Measurements from ENCODE around the gene TBC1D5.
"Not testable (repeated sequence)": the region's sequence is repeated elsewhere in the genome, so short reads cannot be mapped to it uniquely, and the experiment has no call there.

The TBC1D5 gene

GRCh38 chr3:17747174-17747889, 4.9 kb upstream of the TBC1D5 start:
- no peak for DNase-seq

GRCh38 chr3:17745894-17746293, 3.5 kb upstream of the TBC1D5 start:
- no peak for DNase-seq

- DNase-seq, result no peak
These were observed 2.9 kb upstream of the TBC1D5 start for GRCh38 chr3:17745301-17745700.

GRCh38 chr3:17744693-17745092, 2.3 kb upstream of the TBC1D5 start:
- DNase-seq, result no peak

- no peak for DNase-seq
These were observed 1.2 kb upstream of the TBC1D5 start for GRCh38 chr3:17743658-17743995.

- no peak for DNase-seq
These were observed 638 bp upstream of the TBC1D5 start for GRCh38 chr3:17742880-17743657.

- DNase-seq, result peak in 1 of 2 experiments; percentile 63
These were observed 770 bp downstream of the TBC1D5 start for GRCh38 chr3:17741621-17742101.

- DNase-seq, result peak; percentile 74 to 75
These were observed 1.7 kb downstream of the TBC1D5 start for GRCh38 chr3:17740721-17741141.

GRCh38 chr3:17738921-17739320, 3.5 kb downstream of the TBC1D5 start:
- no peak for DNase-seq

GRCh38 chr3:17738219-17738618, 4.2 kb downstream of the TBC1D5 start:
- DNase-seq, result no peak

- no peak for DNase-seq
These were observed 4.8 kb downstream of the TBC1D5 start for GRCh38 chr3:17737591-17737990.

GRCh38 chr3:17735362-17735761, 7.1 kb downstream of the TBC1D5 start:
- not testable (repeated sequence) for DNase-seq

- DNase-seq, result no peak
These were observed 8.7 kb downstream of the TBC1D5 start for GRCh38 chr3:17733768-17734167.

GRCh38 chr3:17733215-17733614, 9.2 kb downstream of the TBC1D5 start:
- DNase-seq, result no peak

- DNase-seq, result no peak
These were observed 12.0 kb downstream of the TBC1D5 start for GRCh38 chr3:17730318-17730967.

GRCh38 chr3:17726313-17726712, 16.1 kb downstream of the TBC1D5 start:
- no peak for DNase-seq

GRCh38 chr3:17725844-17726243, 16.6 kb downstream of the TBC1D5 start:
- DNase-seq, result not testable (repeated sequence)

GRCh38 chr3:17724948-17725347, 17.5 kb downstream of the TBC1D5 start:
- DNase-seq, result no peak

GRCh38 chr3:17724122-17724521, 18.3 kb downstream of the TBC1D5 start:
- no peak for DNase-seq

GRCh38 chr3:17717411-17717810, 25.0 kb downstream of the TBC1D5 start:
- no peak for DNase-seq

GRCh38 chr3:17714473-17714872, 28.0 kb downstream of the TBC1D5 start:
- DNase-seq, result no peak

- DNase-seq, result no peak
These were observed 33.1 kb downstream of the TBC1D5 start for GRCh38 chr3:17709236-17709810.

- DNase-seq, result no peak
These were observed 34.5 kb downstream of the TBC1D5 start for GRCh38 chr3:17707813-17708543.

All from NCI-H526 (cell line).